Lung (tissue), 12 donors: ENCODE data around the gene ZC3H10. TPM values are rescaled to one million over a fixed set of nuclear protein-coding genes. Genes with fewer than 3 reads are reported as not detected.

ENCODE experiments used
- ATAC-seq: fragments of 200-7000 bp; cut with Tn5 transposase; one replicate; pipeline ENCODE4 v1.9.1; 2020; ENCODE audit warnings: moderate number of reproducible peaks; ENCODE audit not compliant: insufficient read depth, low FRiP score
- DNase-seq, 3 donors: peaks; one replicate each; pipeline ENCODE4 v3.0.0-alpha.2; 2013 to 2017
- H3K27ac ChIP-seq, 2 donors: one replicate each; pipeline ENCODE4 v1.5.1; 2013; ENCODE audit warnings: mild to moderate bottlenecking in 2 of 2, moderate library complexity in 2 of 2, control low read depth in 1 of 2, inconsistent platforms in 1 of 2, low read depth in 1 of 2, low read length in 1 of 2
- H3K27me3 ChIP-seq, 3 donors: one replicate each; pipeline ENCODE4 v1.5.1; 2013; ENCODE audit warnings: low read length in 2 of 3; ENCODE audit not compliant: control insufficient read depth in 3 of 3, insufficient read depth in 3 of 3
- H3K36me3 ChIP-seq, 4 donors: one replicate each; pipeline ENCODE4 v1.5.1; 2013; ENCODE audit warnings: low read length in 4 of 4, mild to moderate bottlenecking in 1 of 4, moderate library complexity in 1 of 4; ENCODE audit not compliant: control insufficient read depth in 4 of 4, insufficient read depth in 4 of 4
- H3K4me1 ChIP-seq, 5 donors: one replicate each; pipeline ENCODE4 v1.5.1; 2013; ENCODE audit warnings: low read length in 5 of 5, mild to moderate bottlenecking in 2 of 5, moderate library complexity in 1 of 5; ENCODE audit not compliant: control insufficient read depth in 5 of 5, insufficient read depth in 5 of 5
- H3K4me3 ChIP-seq: one replicate; pipeline ENCODE4 v1.5.1; 2013; ENCODE audit warnings: mild to moderate bottlenecking, control low read depth, moderate library complexity
- H3K9ac ChIP-seq, 2 donors: one replicate each; pipeline ENCODE4 v1.5.1; 2013; ENCODE audit warnings: low read length in 2 of 2, control low read depth in 1 of 2; ENCODE audit not compliant: insufficient read depth in 1 of 2
- H3K9me3 ChIP-seq, 4 donors: one replicate each; pipeline ENCODE4 v1.5.1; 2013; ENCODE audit warnings: low read length in 3 of 4, mild to moderate bottlenecking in 1 of 4, moderate library complexity in 1 of 4; ENCODE audit not compliant: control insufficient read depth in 4 of 4, insufficient read depth in 3 of 4
- WGBS, 2 donors: extraction: QIAGEN DNeasy Blood & Tissue Kit; methylation state at CpG; one replicate each; pipeline ENCODE4 v1.1.7; 2013; 5-methylcytosine and 5-hydroxymethylcytosine counted together
- polyA plus RNA-seq, 2 donors: library from polyadenylated mRNA; stranded (reverse); fragments of 200-250 nt; gene quantifications; one replicate each; pipeline ENCODE4 v1.2.1, GENCODE V29; 2013
- total RNA-seq, 2 donors: library from RNA; depleted of rRNA in 1 of 2; stranded (reverse); fragments of >200 nt in 1 of 2; gene quantifications; one replicate each; pipeline ENCODE4 v1.2.1, GENCODE V29; 2014 to 2021
- TF ChIP-seq, protein P1 (sequence below): IDR thresholded peaks from 2 replicates; pipeline ENCODE4 v1.5.1; 2012; ENCODE audit warnings: mild to moderate bottlenecking; ENCODE audit errors: control extremely low read depth, extremely low read depth
- donor health status: control.
- donor health status: control.
- donor health status: Bipolar disorder and iron deficiency.
- donor health status: healthy.
- donor health status: DM: yes; HTN: yes; CAD: no.

ZC3H10 gene
- total and polyA plus RNA-seq, 4 donors: 2.5 to 7.9 (median 3.3) TPM

DNA sequence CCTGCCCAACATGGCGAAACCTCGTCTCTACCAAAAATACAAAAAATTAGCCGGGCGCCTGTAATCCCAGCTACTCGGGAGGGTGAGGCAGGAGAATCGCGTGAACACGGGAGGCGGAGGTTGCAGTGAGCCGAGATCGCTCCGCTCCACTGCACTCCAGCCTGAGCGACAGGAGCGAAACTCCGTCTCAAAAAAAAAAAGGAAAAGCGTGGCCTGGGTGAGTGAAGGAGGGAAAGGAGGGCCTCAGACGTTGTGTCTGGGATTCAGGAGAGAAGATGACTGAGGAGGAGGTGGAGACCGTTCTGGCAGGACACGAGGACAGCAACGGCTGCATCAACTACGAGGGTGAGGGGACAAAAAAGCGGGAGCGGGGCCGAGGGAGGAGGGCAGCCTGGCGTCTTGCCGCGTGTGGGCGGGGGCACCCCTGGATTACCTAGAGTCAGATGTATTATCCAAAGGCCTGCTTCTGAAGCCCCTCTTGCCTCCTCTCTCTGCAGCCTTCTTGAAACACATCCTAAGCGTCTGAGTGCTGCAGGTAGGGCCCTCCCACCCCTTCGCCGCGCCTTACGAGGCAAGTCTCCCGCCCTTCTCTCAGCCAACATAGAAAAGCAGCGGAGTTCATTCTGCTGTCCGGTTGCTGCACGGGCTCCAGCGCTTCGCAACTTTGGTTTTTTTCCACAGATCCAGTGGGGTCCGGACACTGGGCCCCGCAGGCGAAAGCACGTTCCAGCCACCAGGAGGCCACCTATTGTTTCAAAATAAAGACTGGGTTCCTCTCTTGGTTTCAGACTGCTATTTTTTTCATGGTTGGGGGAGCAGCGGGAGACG, 39.3 kb downstream of the ZC3H10 start:
- no peaks in the 10 kb centered on the region for H3K9me3 ChIP-seq
- 4 to 6% methylated on average over 45 of the region's 45 CpGs for WGBS, 2 donors
- peak overlapping the region; percentile 77 to 85 for H3K27ac ChIP-seq
- TF ChIP-seq, protein P1, sequence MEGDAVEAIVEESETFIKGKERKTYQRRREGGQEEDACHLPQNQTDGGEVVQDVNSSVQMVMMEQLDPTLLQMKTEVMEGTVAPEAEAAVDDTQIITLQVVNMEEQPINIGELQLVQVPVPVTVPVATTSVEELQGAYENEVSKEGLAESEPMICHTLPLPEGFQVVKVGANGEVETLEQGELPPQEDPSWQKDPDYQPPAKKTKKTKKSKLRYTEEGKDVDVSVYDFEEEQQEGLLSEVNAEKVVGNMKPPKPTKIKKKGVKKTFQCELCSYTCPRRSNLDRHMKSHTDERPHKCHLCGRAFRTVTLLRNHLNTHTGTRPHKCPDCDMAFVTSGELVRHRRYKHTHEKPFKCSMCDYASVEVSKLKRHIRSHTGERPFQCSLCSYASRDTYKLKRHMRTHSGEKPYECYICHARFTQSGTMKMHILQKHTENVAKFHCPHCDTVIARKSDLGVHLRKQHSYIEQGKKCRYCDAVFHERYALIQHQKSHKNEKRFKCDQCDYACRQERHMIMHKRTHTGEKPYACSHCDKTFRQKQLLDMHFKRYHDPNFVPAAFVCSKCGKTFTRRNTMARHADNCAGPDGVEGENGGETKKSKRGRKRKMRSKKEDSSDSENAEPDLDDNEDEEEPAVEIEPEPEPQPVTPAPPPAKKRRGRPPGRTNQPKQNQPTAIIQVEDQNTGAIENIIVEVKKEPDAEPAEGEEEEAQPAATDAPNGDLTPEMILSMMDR: peak; percentile 29
- peak; percentile 93 to 96 (median 96) for DNase-seq
- peak; percentile 55 for ATAC-seq
- H3K4me1 ChIP-seq: peaks cover 4 to 36% (median 26%) of the 10 kb centered on the region in 5 donors
- H3K4me3 ChIP-seq: peak overlapping the region; percentile 15
- H3K9ac ChIP-seq: peak overlapping the region; percentile 60 to 95
- peaks cover 7 to 49% (median 34%) of the 10 kb centered on the region in 4 donors for H3K36me3 ChIP-seq
- no peaks in the 10 kb centered on the region for H3K27me3 ChIP-seq

DNA sequence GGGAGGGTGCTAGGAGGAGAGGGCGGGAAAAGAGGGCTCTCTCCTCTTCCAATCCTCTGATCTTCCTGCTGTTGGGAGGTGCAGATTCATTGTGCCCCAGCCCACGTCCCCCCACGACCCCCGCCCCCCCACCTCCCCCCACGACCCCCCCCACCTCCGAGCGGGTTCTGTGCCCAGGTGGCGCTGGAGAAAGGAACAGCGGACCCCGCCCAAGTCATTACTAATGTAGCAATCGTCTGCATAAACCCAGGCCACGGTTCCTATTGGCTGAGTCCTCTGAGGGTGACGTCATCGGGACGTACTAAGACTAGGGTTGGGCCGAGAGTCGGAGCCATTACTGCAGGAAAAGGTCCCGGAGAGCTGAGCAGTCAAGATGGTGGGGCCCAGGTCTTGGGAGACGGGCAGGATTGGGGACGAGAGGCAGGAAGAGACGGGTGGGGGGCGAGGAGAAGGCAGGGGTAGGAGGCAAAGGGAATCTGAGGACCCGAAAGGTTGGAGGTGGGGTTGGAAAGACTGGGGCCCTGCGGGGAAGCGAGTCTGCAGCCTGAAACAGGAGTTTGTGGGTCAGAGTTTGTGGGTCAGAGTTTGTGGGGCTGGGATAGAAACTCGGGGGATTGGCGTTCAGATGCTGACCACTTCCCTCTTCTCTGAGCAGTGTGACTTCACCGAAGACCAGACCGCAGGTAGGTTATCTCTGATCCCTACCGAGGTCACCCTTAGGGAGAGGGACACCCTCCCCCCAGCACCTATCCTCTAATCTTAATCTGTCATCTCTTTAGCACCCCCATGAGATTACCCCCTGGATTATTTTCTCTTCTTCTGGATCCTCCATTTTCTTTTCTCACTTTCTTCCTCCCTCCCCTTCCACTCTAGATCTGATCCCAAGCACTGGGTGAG, 40.2 kb downstream of the ZC3H10 start, which contains the start of gene MYL6:
Gene MYL6 (plus strand): TSS at position 331 of the 897 bp plus-strand sequence. CDS start 43 bp downstream, at position 374.
- Histone ChIP-seq H3K27me3 (no peaks in the 10 kb centered on the region), H3K27ac (peak within 1 kb of the TSS; percentile 96 to 98), H3K36me3 (peaks cover 7 to 54% (median 39%) of the 10 kb centered on the region in 4 donors), H3K4me3 (peak within 1 kb of the TSS; percentile 92), H3K9ac (peak within 1 kb of the TSS; percentile 99), H3K4me1 (peaks cover 0 to 29% (median 21%) of the 10 kb centered on the region in 5 donors), H3K9me3 (no peaks in the 10 kb centered on the region)
- peak; percentile 85 for ATAC-seq
- 0% methylated on average over 30 of the region's 30 CpGs for WGBS, 2 donors
- TF ChIP-seq, protein P1: no peak
- DNase-seq: peak; percentile 97 to 99 (median 99)

DNA sequence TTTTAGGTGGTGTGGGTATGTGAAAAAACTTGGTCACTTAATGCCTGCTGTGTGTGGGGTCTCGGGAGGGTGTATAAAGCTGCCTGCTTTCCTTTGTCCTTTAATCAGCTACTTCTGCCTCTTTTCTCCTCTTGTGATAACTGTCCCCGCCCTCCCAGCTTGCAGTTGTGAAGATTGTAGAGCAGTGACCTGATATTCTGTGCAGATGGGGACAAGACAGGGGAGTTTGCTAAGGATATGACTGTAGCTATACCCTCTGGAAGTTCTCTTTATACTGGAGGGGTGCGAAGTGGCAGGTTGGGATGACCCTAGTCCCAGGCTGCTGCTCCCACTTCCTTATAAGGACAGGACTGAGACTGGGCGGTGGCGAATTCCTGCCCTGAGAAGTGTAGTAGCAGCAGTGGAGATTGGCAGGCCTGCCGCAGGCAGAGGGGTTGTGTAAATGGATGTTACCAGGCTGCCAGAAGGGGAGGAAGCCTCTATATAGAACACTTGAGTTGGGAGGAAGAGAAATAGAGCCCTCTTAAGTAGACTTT, 40.9 kb downstream of the ZC3H10 start:
- H3K36me3 ChIP-seq: peaks cover 7 to 58% (median 43%) of the 10 kb centered on the region in 4 donors
- TF ChIP-seq, protein P1: no peak
- DNase-seq (peak; percentile 77 to 82 (median 81)), ATAC-seq (peak; percentile 59)
- H3K4me1 ChIP-seq: peaks cover 0 to 23% (median 17%) of the 10 kb centered on the region in 5 donors
- H3K27ac ChIP-seq: peak overlapping the region; percentile 96 to 98
- H3K9me3 ChIP-seq: no peaks in the 10 kb centered on the region
- WGBS, 2 donors: 0 to 1% methylated on average over 6 of the region's 6 CpGs
- no peaks in the 10 kb centered on the region for H3K27me3 ChIP-seq
- H3K4me3 ChIP-seq: peak overlapping the region; percentile 92
- H3K9ac ChIP-seq: peak overlapping the region; percentile 99
